Lower leg skin (tissue), 3 donors: ENCODE measurements around the gene RLIM.

Experiments
- CTCF ChIP-seq, 3 donors: fragments of 450-650 bp; IDR thresholded peaks; one replicate each; pipeline ENCODE4 v1.5.1; 2016; ENCODE audit warnings: antibody characterized with exemption in 3 of 3, mild to moderate bottlenecking in 3 of 3, moderate library complexity in 2 of 3
- POLR2A ChIP-seq, 2 donors: fragments of 450-650 bp; IDR thresholded peaks; one replicate each; pipeline ENCODE4 v1.6.1; 2016 to 2017; ENCODE audit warnings: antibody characterized with exemption in 2 of 2, mild to moderate bottlenecking in 1 of 2, moderate library complexity in 1 of 2

DNA sequence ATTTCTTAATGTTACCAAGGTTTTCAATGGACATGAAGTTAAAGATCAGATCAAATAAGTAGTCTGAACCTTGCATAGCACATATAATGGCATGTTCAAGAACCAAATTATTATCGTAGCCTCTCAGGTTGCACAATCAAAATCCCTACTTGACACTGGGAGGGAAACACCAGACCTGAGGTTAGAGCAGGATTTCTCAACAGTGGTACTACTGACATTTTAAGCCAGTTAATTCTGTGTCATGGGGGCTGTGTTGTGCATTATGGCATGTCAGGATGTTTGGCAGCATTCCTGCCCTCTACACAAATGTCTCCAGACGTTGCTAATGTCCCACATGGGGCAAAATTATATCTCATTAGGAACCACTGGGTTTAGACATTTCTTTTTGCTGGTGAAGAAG lies 20.8 kb downstream of the RLIM start:
- TF ChIP-seq CTCF (IDR thresholded peaks at IDR 0.05) = no peak
- TF ChIP-seq POLR2A (IDR thresholded peaks at IDR 0.05) = no peak
